SK-N-SH (cell line): ENCODE results near the gene TGIF2LX. TPM values are rescaled to one million over a fixed set of nuclear protein-coding genes. Genes with fewer than 3 reads are reported as not detected.
"Not testable (repeated sequence)": the region's sequence is repeated elsewhere in the genome, so short reads cannot be mapped to it uniquely, and the experiment has no call there.

Source experiments
- CTCF ChIA-PET: fragments of 300-600, 350-600 bp; formaldehyde crosslinking; extraction: SDS; loops from one replicate; lab custom pipeline; 2021; lab: Yijun Ruan, JAX
- POLR2A ChIA-PET: fragments of 350-600 bp; sonication (Branson Sonifier 250); formaldehyde crosslinking; extraction: SDS; loops from one replicate; lab custom pipeline; 2020; ENCODE audit warnings: antibody characterized with exemption, inconsistent platforms; lab: Yijun Ruan, JAX
- DNase-seq: peaks from one replicate; pipeline ENCODE4 v3.0.0; 2012
- H2AFZ ChIP-seq: fragments of 200-600 bp; sonication (generic); 2 replicates; pipeline ENCODE4 v1.8.1; 2016; ENCODE audit warnings: antibody characterized with exemption, mild to moderate bottlenecking, low read depth
- H3F3A ChIP-seq: fragments of 200-600 bp; sonication (generic); replicated peaks from 2 replicates; pipeline ENCODE3; 2016; ENCODE audit warnings: antibody characterized with exemption, mild to moderate bottlenecking; ENCODE audit not compliant: insufficient read depth
- H3K27ac ChIP-seq, 2 experiments: fragments of 200-500 bp in 1 of 2; fragments of 200-600 bp in 1 of 2; sonication (Bioruptor generic) in 1 of 2; sonication (generic), shearing (Covaris generic) in 1 of 2; 2 replicates each; pipeline versions ENCODE4 v1.5.1 to v1.6.1; 2014 to 2016; ENCODE audit warnings: low read depth in 2 of 2, inconsistent platforms in 1 of 2, low read length in 1 of 2, mild to moderate bottlenecking in 1 of 2, mixed read lengths in 1 of 2
- H3K27me3 ChIP-seq: fragments of 200-600 bp; sonication (generic), shearing (Covaris generic); 2 replicates; pipeline ENCODE4 v1.6.1; 2016; ENCODE audit warnings: mixed run types; ENCODE audit not compliant: insufficient read depth
- H3K36me3 ChIP-seq, 2 experiments: fragments of 200-500 bp in 1 of 2; fragments of 200-600 bp in 1 of 2; sonication (Bioruptor generic) in 1 of 2; sonication (generic) in 1 of 2; replicated peaks in 1 of 2; 2 replicates each; pipeline versions ENCODE3 to v1.5.1; 2014 to 2016; ENCODE audit warnings: low read length in 1 of 2, mild to moderate bottlenecking in 1 of 2; ENCODE audit not compliant: insufficient read depth in 2 of 2, control insufficient read depth in 1 of 2
- H3K4me1 ChIP-seq, 2 experiments: fragments of 200-500 bp in 1 of 2; fragments of 200-600 bp in 1 of 2; sonication (Bioruptor generic) in 1 of 2; sonication (generic), shearing (Covaris generic) in 1 of 2; 2 replicates each; pipeline versions ENCODE4 v1.5.1 to v1.6.1; 2014 to 2016; ENCODE audit warnings: low read depth in 1 of 2, low read length in 1 of 2, mixed run types in 1 of 2; ENCODE audit not compliant: insufficient read depth in 2 of 2, control insufficient read depth in 1 of 2
- H3K4me2 ChIP-seq: fragments of 200-600 bp; sonication (generic), shearing (Covaris generic); 2 replicates; pipeline ENCODE4 v1.6.1; 2017; ENCODE audit warnings: mixed run types
- H3K4me3 ChIP-seq, 2 experiments: fragments of 200-500 bp in 1 of 2; fragments of 200-600 bp in 1 of 2; sonication (Bioruptor generic) in 1 of 2; sonication (generic), shearing (Covaris generic) in 1 of 2; 2 replicates each; pipeline versions ENCODE4 v1.5.1 to v1.8.1; 2014 to 2016; ENCODE audit warnings: low read depth in 2 of 2, inconsistent platforms in 1 of 2, low read length in 1 of 2, mild to moderate bottlenecking in 1 of 2, mixed read lengths in 1 of 2, moderate library complexity in 1 of 2
- H3K79me2 ChIP-seq: fragments of 200-600 bp; sonication (generic); 2 replicates; pipeline ENCODE4 v1.8.1; 2017; ENCODE audit warnings: mild to moderate bottlenecking; ENCODE audit not compliant: insufficient read depth
- H3K9ac ChIP-seq: fragments of 200-600 bp; sonication (generic); 2 replicates; pipeline ENCODE4 v1.6.1; 2017; ENCODE audit warnings: mixed run types
- H3K9me2 ChIP-seq: fragments of 200-600 bp; sonication (generic); 2 replicates; pipeline ENCODE4 v1.6.1; 2017; ENCODE audit warnings: mixed run types
- H3K9me3 ChIP-seq: fragments of 200-600 bp; sonication (generic); 2 replicates; pipeline ENCODE4 v1.6.1; 2017; ENCODE audit warnings: mixed run types, mild to moderate bottlenecking, moderate library complexity
- H4K20me1 ChIP-seq: fragments of 200-600 bp; sonication (generic); 2 replicates; pipeline ENCODE4 v1.6.1; 2017; ENCODE audit warnings: mild to moderate bottlenecking, mixed run types; ENCODE audit not compliant: insufficient read depth
- GABPA ChIP-seq: IDR thresholded peaks from 2 replicates; pipeline ENCODE4 v1.4.0; 2012; ENCODE audit warnings: low read depth, mild to moderate bottlenecking
- WGBS: methylation state at CpG from one replicate; pipeline ENCODE4 v1.1.6; 2017; ENCODE audit warnings: low lambda C conversion rate; 5-methylcytosine and 5-hydroxymethylcytosine counted together
- polyA plus RNA-seq, 3 experiments: library from polyadenylated mRNA; depleted of rRNA; stranded (reverse); fragments of >200 nt; gene quantifications; 2 replicates each; pipeline ENCODE4 v1.2.3, GENCODE V29; 2012

TGIF2LX gene
- polyA plus RNA-seq (2012; rRNA removed): 5.5 and 7.4 TPM in 2 replicates
- polyA plus RNA-seq (2012; cell fraction: cytosol; rRNA removed): 7.1 and 7.7 TPM in 2 replicates
- 7.6 and 8.0 TPM in 2 replicates for polyA plus RNA-seq (2012; cell fraction: nucleus; rRNA removed)

- H3K79me2 ChIP-seq, H4K20me1 ChIP-seq, H3F3A ChIP-seq, H3K27me3 ChIP-seq, H3K9me3 ChIP-seq, H3K4me1 ChIP-seq, CTCF ChIA-PET, POLR2A ChIA-PET, H3K36me3 ChIP-seq, H3K9me2 ChIP-seq: not testable (repeated sequence)
- H3K4me3 ChIP-seq: peak within 1 kb of the TSS; percentile 32 to 41; a peak in 3 of 4 replicates
- H3K9ac ChIP-seq: peak within 1 kb of the TSS; percentile 46; the same call in 1 of the 2 replicates
- peak within 1 kb of the TSS; percentile 47; the same call in 1 of the 2 replicates for H3K4me2 ChIP-seq
- peak; percentile 3 for DNase-seq
- 10% methylated on average over 9 of the region's 9 CpGs for WGBS
- peak; percentile 55 for TF ChIP-seq GABPA
- H2AFZ ChIP-seq: peak within 1 kb of the TSS; percentile 95
- peak within 1 kb of the TSS in 1 of 2 experiments; percentile 49; a peak in 3 of 4 replicates for H3K27ac ChIP-seq
These were observed at the start of gene TGIF2LX for GRCh38 chrX:89921665-89922064. Gene TGIF2LX, plus strand, starts transcription at chrX:89921908. Its CDS starts 178 bp downstream, at chrX:89922086.

- H3K9me2 ChIP-seq, POLR2A ChIA-PET, H3K27me3 ChIP-seq, H4K20me1 ChIP-seq, H2AFZ ChIP-seq, H3F3A ChIP-seq, H3K36me3 ChIP-seq, H3K79me2 ChIP-seq, H3K4me1 ChIP-seq, DNase-seq, H3K9me3 ChIP-seq, H3K27ac ChIP-seq, CTCF ChIA-PET: not testable (repeated sequence)
- 0% methylated on average over 3 of the region's 18 CpGs for WGBS
- Histone ChIP-seq H3K9ac (peak overlapping the region; percentile 46; the same call in 1 of the 2 replicates), H3K4me2 (peak overlapping the region; percentile 47; the same call in 1 of the 2 replicates), H3K4me3 (peak overlapping the region; percentile 19 to 41; a peak in 2 of 4 replicates)
These were observed 728 bp downstream of the TGIF2LX start for GRCh38 chrX:89922338-89922934.

- H3K4me1 ChIP-seq, H3K9ac ChIP-seq, H3K79me2 ChIP-seq, H3K4me2 ChIP-seq, H4K20me1 ChIP-seq, H3K9me3 ChIP-seq, DNase-seq, POLR2A ChIA-PET, H2AFZ ChIP-seq, H3F3A ChIP-seq, H3K27me3 ChIP-seq, H3K9me2 ChIP-seq, H3K4me3 ChIP-seq, H3K36me3 ChIP-seq, H3K27ac ChIP-seq, CTCF ChIA-PET: not testable (repeated sequence)
- 30% methylated on average over 3 of the region's 5 CpGs for WGBS
These were observed 21.4 kb downstream of the TGIF2LX start for GRCh38 chrX:89943077-89943476.

- H3K4me1 ChIP-seq, H3K79me2 ChIP-seq, H3K27ac ChIP-seq, H3K4me2 ChIP-seq, H3K9ac ChIP-seq, H3F3A ChIP-seq, H3K27me3 ChIP-seq, H3K9me3 ChIP-seq, H3K36me3 ChIP-seq, H2AFZ ChIP-seq, H3K9me2 ChIP-seq, DNase-seq, POLR2A ChIA-PET, H4K20me1 ChIP-seq, H3K4me3 ChIP-seq: not testable (repeated sequence)
- CTCF ChIA-PET: interaction anchor here (0.8 kb wide), 1 partner anchor 42 kb away, joined by 3 read pairs; no protein-coding TSS in a partner anchor
- no CpG with 5 or more reads among the region's 24 CpGs for WGBS
These were observed 43.9 kb downstream of the TGIF2LX start for GRCh38 chrX:89965588-89965987.
